Measurements from ENCODE around the gene TANGO6. TPM values are rescaled to one million over a fixed set of nuclear protein-coding genes. Genes with fewer than 3 reads are reported as not detected.
A peak's percentile ranks its signal among the peaks of the same experiment; 100 is the strongest.

Gene TANGO6
- total RNA-seq, 1 experiment from 2014 or later, result 18.0 TPM

DNA sequence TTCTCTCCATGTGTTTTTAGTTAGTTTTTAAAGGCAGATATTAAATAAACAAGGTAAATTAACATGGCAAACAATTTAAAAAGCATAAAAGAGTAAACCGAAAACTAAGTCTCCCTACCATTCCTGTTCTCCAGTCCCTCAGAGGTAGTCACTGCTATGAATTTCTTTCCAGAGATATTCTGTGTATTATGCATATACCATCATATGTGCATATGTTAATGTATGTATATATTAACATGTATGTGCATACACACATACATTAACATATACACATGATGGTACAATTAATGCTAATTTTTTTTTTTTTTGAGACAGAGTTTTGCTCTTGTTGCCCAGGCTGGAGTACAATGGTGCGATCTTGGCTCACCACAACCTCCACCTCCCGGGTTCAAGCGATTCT, 32.5 kb downstream of the TANGO6 start:
- H3K36me3 ChIP-seq (ENCODE audit: insufficient read depth, low read length, poor library complexity, severe bottlenecking), result no peaks in the 10 kb centered on the region
- no peak overlapping the region for H3K27ac ChIP-seq (ENCODE audit: low read depth, low read length, poor library complexity, severe bottlenecking)
- TF ChIP-seq, protein P1, sequence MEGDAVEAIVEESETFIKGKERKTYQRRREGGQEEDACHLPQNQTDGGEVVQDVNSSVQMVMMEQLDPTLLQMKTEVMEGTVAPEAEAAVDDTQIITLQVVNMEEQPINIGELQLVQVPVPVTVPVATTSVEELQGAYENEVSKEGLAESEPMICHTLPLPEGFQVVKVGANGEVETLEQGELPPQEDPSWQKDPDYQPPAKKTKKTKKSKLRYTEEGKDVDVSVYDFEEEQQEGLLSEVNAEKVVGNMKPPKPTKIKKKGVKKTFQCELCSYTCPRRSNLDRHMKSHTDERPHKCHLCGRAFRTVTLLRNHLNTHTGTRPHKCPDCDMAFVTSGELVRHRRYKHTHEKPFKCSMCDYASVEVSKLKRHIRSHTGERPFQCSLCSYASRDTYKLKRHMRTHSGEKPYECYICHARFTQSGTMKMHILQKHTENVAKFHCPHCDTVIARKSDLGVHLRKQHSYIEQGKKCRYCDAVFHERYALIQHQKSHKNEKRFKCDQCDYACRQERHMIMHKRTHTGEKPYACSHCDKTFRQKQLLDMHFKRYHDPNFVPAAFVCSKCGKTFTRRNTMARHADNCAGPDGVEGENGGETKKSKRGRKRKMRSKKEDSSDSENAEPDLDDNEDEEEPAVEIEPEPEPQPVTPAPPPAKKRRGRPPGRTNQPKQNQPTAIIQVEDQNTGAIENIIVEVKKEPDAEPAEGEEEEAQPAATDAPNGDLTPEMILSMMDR (conservative IDR thresholded peaks at IDR 0.05; ENCODE audit: low read depth, low read length), result no peak
- no peak for TF ChIP-seq EZH2 (IDR thresholded peaks at IDR 0.05; ENCODE audit: borderline replicate concordance, low read depth, low read length, poor library complexity, severe bottlenecking)
- CTCF ChIA-PET, result no interaction called here
- H3K4me3 ChIP-seq (ENCODE audit: low read depth, low read length, poor library complexity, severe bottlenecking), result no peak overlapping the region
- H3K4me1 ChIP-seq (ENCODE audit: insufficient read depth, low read length, poor library complexity, severe bottlenecking), result no peaks in the 10 kb centered on the region
- no TSS peak for BruUV-seq (replicated peaks)
- H3K27me3 ChIP-seq (replicated peaks; ENCODE audit: insufficient read depth, low read depth, low read length, poor library complexity), result no peaks in the 10 kb centered on the region
- POLR2A ChIA-PET (ENCODE audit: low non-redundant PET), result no interaction called here
- no peaks in the 10 kb centered on the region for H3K9me3 ChIP-seq (ENCODE audit: low read depth, low read length, poor library complexity, severe bottlenecking)
- DNase-seq (ENCODE audit: low spot score), result no peak
- intact Hi-C loops (cut with micrococcal nuclease; ENCODE audit: unreplicated experiment), result no loop called here

DNA sequence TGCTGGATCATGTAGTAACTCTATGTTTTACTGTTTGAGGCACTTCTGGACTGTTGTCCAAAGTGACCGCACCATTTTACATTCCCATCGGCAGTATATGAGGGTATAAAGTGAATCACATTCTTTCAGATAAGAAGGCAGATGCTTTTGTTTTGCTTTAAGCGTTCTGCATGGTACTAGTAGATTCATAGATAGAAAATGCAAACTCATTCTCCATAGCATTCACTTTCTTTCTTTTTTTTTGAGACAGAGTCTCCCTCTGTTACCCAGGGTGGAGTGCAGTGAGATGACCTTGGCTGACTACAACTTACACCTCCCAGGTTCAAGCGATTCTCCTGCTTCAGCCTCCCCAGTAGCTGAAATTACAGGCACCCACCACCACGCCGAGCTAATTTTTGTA, 40.4 kb downstream of the TANGO6 start:
- DNase-seq (ENCODE audit: low spot score), result no peak
- no peak overlapping the region for H3K27ac ChIP-seq (ENCODE audit: low read depth, low read length, poor library complexity, severe bottlenecking)
- no TSS peak for BruUV-seq (replicated peaks)
- TF ChIP-seq EZH2 (IDR thresholded peaks at IDR 0.05; ENCODE audit: borderline replicate concordance, low read depth, low read length, poor library complexity, severe bottlenecking), result no peak
- TF ChIP-seq, protein P1 (conservative IDR thresholded peaks at IDR 0.05; ENCODE audit: low read depth, low read length), result no peak
- CTCF ChIA-PET, result no interaction called here
- H3K4me3 ChIP-seq (ENCODE audit: low read depth, low read length, poor library complexity, severe bottlenecking), result no peak overlapping the region
- intact Hi-C loops (cut with micrococcal nuclease; ENCODE audit: unreplicated experiment), result no loop called here
- H3K27me3 ChIP-seq (replicated peaks; ENCODE audit: insufficient read depth, low read depth, low read length, poor library complexity), result no peaks in the 10 kb centered on the region
- H3K9me3 ChIP-seq (ENCODE audit: low read depth, low read length, poor library complexity, severe bottlenecking), result no peaks in the 10 kb centered on the region
- H3K4me1 ChIP-seq (ENCODE audit: insufficient read depth, low read length, poor library complexity, severe bottlenecking), result peaks cover 21% of the 10 kb centered on the region
- POLR2A ChIA-PET (ENCODE audit: low non-redundant PET), result no interaction called here
- no peaks in the 10 kb centered on the region for H3K36me3 ChIP-seq (ENCODE audit: insufficient read depth, low read length, poor library complexity, severe bottlenecking)

DNA sequence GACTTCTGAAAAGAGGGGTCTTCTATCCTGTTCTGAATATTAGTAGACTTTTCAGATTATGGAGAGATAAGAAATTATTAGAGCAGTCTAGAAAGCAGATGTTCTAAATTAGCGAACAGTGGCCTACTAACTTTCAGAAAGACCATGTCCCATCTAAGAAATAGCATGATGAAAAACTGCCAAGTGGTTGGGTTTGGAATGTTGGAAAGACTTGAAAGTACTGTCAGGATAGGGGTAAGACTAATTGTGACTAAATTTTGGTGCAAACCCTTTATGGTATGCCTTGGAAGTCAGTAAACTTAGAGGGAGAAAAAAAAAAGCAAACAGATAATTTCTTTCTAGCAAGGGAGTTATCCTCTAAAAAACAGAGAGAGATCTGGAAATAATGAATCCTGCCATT, 41.1 kb downstream of the TANGO6 start:
- BruUV-seq (replicated peaks), result no TSS peak
- intact Hi-C loops (cut with micrococcal nuclease; ENCODE audit: unreplicated experiment), result no loop called here
- CTCF ChIA-PET, result no interaction called here
- no peak for DNase-seq (ENCODE audit: low spot score)
- H3K36me3 ChIP-seq (ENCODE audit: insufficient read depth, low read length, poor library complexity, severe bottlenecking), result no peaks in the 10 kb centered on the region
- peaks cover 21% of the 10 kb centered on the region for H3K4me1 ChIP-seq (ENCODE audit: insufficient read depth, low read length, poor library complexity, severe bottlenecking)
- TF ChIP-seq, protein P1 (conservative IDR thresholded peaks at IDR 0.05; ENCODE audit: low read depth, low read length), result no peak
- TF ChIP-seq EZH2 (IDR thresholded peaks at IDR 0.05; ENCODE audit: borderline replicate concordance, low read depth, low read length, poor library complexity, severe bottlenecking), result no peak
- no peaks in the 10 kb centered on the region for H3K9me3 ChIP-seq (ENCODE audit: low read depth, low read length, poor library complexity, severe bottlenecking)
- H3K27me3 ChIP-seq (replicated peaks; ENCODE audit: insufficient read depth, low read depth, low read length, poor library complexity), result no peaks in the 10 kb centered on the region
- POLR2A ChIA-PET (ENCODE audit: low non-redundant PET), result no interaction called here
- H3K4me3 ChIP-seq (ENCODE audit: low read depth, low read length, poor library complexity, severe bottlenecking), result no peak overlapping the region
- peak overlapping the region; percentile 38 for H3K27ac ChIP-seq (ENCODE audit: low read depth, low read length, poor library complexity, severe bottlenecking)
